MCF 10A (cell line): ENCODE results near the gene PLXNC1. TPM values are rescaled to one million over a fixed set of nuclear protein-coding genes. Genes with fewer than 3 reads are reported as not detected.

ENCODE experiments used
- BruUV-seq: library from RNA; stranded (reverse); fragments of 400-500 nt; replicated peaks from 2 replicates; lab custom pipeline; 2021; lab: Mats Ljungman, UMichigan
- CTCF ChIA-PET: fragments of 300-600 bp; sonication (Branson Sonifier 250); formaldehyde crosslinking; extraction: SDS; loops from one replicate; lab custom pipeline; 2021; ENCODE audit warnings: antibody characterized with exemption, inconsistent platforms; lab: Yijun Ruan, JAX
- POLR2A ChIA-PET: fragments of 300-600, 350-650 bp; sonication (Branson Sonifier 250); formaldehyde crosslinking; extraction: SDS; loops from one replicate; lab custom pipeline; 2020; ENCODE audit warnings: antibody characterized with exemption, inconsistent platforms; lab: Yijun Ruan, JAX
- DNase-seq: peaks from one replicate; pipeline ENCODE4 v3.0.0-alpha.2; 2018; ENCODE audit not compliant: unreplicated experiment
- H3K27ac Mint-ChIP-seq: one replicate; pipeline ENCODE4 v1.8.0; 2022; ENCODE audit warnings: mild to moderate bottlenecking, low read depth, mixed read lengths; ENCODE audit not compliant: unreplicated experiment
- H3K27me3 Mint-ChIP-seq: one replicate; pipeline ENCODE4 v1.8.0; 2022; ENCODE audit warnings: mixed read lengths; ENCODE audit not compliant: insufficient read depth, unreplicated experiment
- H3K36me3 Mint-ChIP-seq: one replicate; pipeline ENCODE4 v1.8.0; 2022; ENCODE audit warnings: mild to moderate bottlenecking, moderate library complexity, mixed read lengths; ENCODE audit not compliant: insufficient read depth, unreplicated experiment
- H3K4me1 Mint-ChIP-seq: one replicate; pipeline ENCODE4 v1.8.0; 2022; ENCODE audit warnings: mixed read lengths; ENCODE audit not compliant: insufficient read depth, unreplicated experiment
- H3K4me3 Mint-ChIP-seq: one replicate; pipeline ENCODE4 v1.8.0; 2022; ENCODE audit warnings: mild to moderate bottlenecking, moderate library complexity, mixed read lengths; ENCODE audit not compliant: unreplicated experiment
- H3K9me3 Mint-ChIP-seq: one replicate; pipeline ENCODE4 v1.8.0; 2022; ENCODE audit warnings: mixed read lengths; ENCODE audit not compliant: unreplicated experiment
- CTCF ChIP-seq: fragments of 200-600 bp; IDR thresholded peaks from one replicate; pipeline ENCODE4 v1.8.0; 2022; ENCODE audit warnings: antibody characterized with exemption, mild to moderate bottlenecking; ENCODE audit not compliant: unreplicated experiment
- intact Hi-C: fragments of 100-400 bp; cut with micrococcal nuclease; formaldehyde crosslinking; loops from 2 replicates; pipeline ENCODE4 v1.14.1; 2022
- total RNA-seq: library from RNA; stranded (reverse); gene quantifications from 2 replicates; pipeline ENCODE4 v1.2.3, GENCODE V29; 2022

Gene PLXNC1
- total RNA-seq, 1 experiment from 2014 or later, result 2.4 TPM

GRCh38 chr12:94276725-94277124 lies 128.3 kb downstream of the PLXNC1 start:
- DNase-seq, result no peak
- intact Hi-C loops, result no loop called here
- ChIA-PET CTCF (interaction anchor here (0.6 kb wide), 1 partner anchor 12 kb away, joined by 4 read pairs; no protein-coding TSS in a partner anchor), POLR2A (no interaction called here)
- no peak for TF ChIP-seq CTCF
- Mint-ChIP-seq H3K27me3 (no peaks in the 10 kb centered on the region), H3K4me1 (no peaks in the 10 kb centered on the region), H3K4me3 (no peak overlapping the region), H3K9me3 (no peaks in the 10 kb centered on the region), H3K36me3 (peaks cover 5% of the 10 kb centered on the region), H3K27ac (no peak overlapping the region)
- BruUV-seq, result no TSS peak

- no peaks in the 10 kb centered on the region for H3K4me1 Mint-ChIP-seq
- H3K9me3 Mint-ChIP-seq, result no peaks in the 10 kb centered on the region
- no peaks in the 10 kb centered on the region for H3K27me3 Mint-ChIP-seq
- peaks cover 3% of the 10 kb centered on the region for H3K36me3 Mint-ChIP-seq
- no peak overlapping the region for H3K27ac Mint-ChIP-seq
- intact Hi-C loops, result no loop called here
- CTCF ChIA-PET, result interaction anchor here (0.6 kb wide), 1 partner anchor 285 kb away, joined by 4 read pairs; no protein-coding TSS in a partner anchor
- TF ChIP-seq CTCF, result no peak
- POLR2A ChIA-PET, result no interaction called here
- no TSS peak for BruUV-seq
- H3K4me3 Mint-ChIP-seq, result no peak overlapping the region
- DNase-seq, result no peak
Observed at GRCh38 chr12:94277426-94278000, 129.1 kb downstream of the PLXNC1 start.

- POLR2A ChIA-PET, result interaction anchor here (0.7 to 1.2 kb wide), 2 partner anchors 17 to 104 kb away, joined by 3 read pairs; no protein-coding TSS in a partner anchor
- H3K4me1 Mint-ChIP-seq, result no peaks in the 10 kb centered on the region
- intact Hi-C loops, result no loop called here
- H3K27ac Mint-ChIP-seq, result no peak overlapping the region
- CTCF ChIA-PET, result no interaction called here
- BruUV-seq, result no TSS peak
- no peaks in the 10 kb centered on the region for H3K9me3 Mint-ChIP-seq
- no peak overlapping the region for H3K4me3 Mint-ChIP-seq
- no peak for DNase-seq
- H3K27me3 Mint-ChIP-seq, result no peaks in the 10 kb centered on the region
- TF ChIP-seq CTCF, result no peak
- H3K36me3 Mint-ChIP-seq, result no peaks in the 10 kb centered on the region
Observed at GRCh38 chr12:94280063-94280462, 131.7 kb downstream of the PLXNC1 start.

- no peaks in the 10 kb centered on the region for H3K9me3 Mint-ChIP-seq
- H3K27ac Mint-ChIP-seq, result no peak overlapping the region
- no peaks in the 10 kb centered on the region for H3K36me3 Mint-ChIP-seq
- TF ChIP-seq CTCF, result no peak
- ChIA-PET CTCF (no interaction called here), POLR2A (no interaction called here)
- no TSS peak for BruUV-seq
- no peaks in the 10 kb centered on the region for H3K27me3 Mint-ChIP-seq
- intact Hi-C loops, result no loop called here
- H3K4me3 Mint-ChIP-seq, result no peak overlapping the region
- no peak for DNase-seq
- H3K4me1 Mint-ChIP-seq, result no peaks in the 10 kb centered on the region
Observed at GRCh38 chr12:94282675-94283074, 134.3 kb downstream of the PLXNC1 start.
